Psoas muscle (tissue), 8 donors: ENCODE measurements around the gene LCT. TPM values are rescaled to one million over a fixed set of nuclear protein-coding genes. Genes with fewer than 3 reads are reported as not detected.

Source experiments
- ATAC-seq, 4 donors: fragments of 200-7000 bp; cut with Tn5 transposase; one replicate each; pipeline ENCODE4 v1.9.1; 2020; ENCODE audit warnings: moderate library complexity in 3 of 4, mild to moderate bottlenecking in 2 of 4
- DNase-seq, 2 donors: peaks; one replicate each; pipeline ENCODE4 v3.0.0-alpha.2; 2020
- H3K27ac ChIP-seq: fragments of 200-600 bp; one replicate; pipeline ENCODE4 v1.8.0; 2022
- H3K27me3 ChIP-seq, 3 donors: fragments of 200-600 bp in 1 of 3; one replicate each; pipeline versions ENCODE4 v1.6.1 to v1.8.0; 2013 to 2022; ENCODE audit warnings: low read length in 2 of 3, mild to moderate bottlenecking in 2 of 3, moderate library complexity in 1 of 3; ENCODE audit not compliant: insufficient read depth in 3 of 3
- H3K36me3 ChIP-seq, 2 donors: fragments of 200-600 bp in 1 of 2; one replicate each; pipeline versions ENCODE4 v1.6.1 to v1.8.0; 2013 to 2022; ENCODE audit warnings: low read depth in 1 of 2, mild to moderate bottlenecking in 1 of 2, moderate library complexity in 1 of 2; ENCODE audit not compliant: insufficient read depth in 1 of 2
- H3K4me1 ChIP-seq: fragments of 200-600 bp; one replicate; pipeline ENCODE4 v1.8.0; 2022
- H3K4me3 ChIP-seq: fragments of 200-600 bp; one replicate; pipeline ENCODE4 v1.8.0; 2022; ENCODE audit warnings: mild to moderate bottlenecking
- H3K9me3 ChIP-seq: fragments of 200-600 bp; one replicate; pipeline ENCODE4 v1.8.0; 2022
- CTCF ChIP-seq: fragments of 200-600 bp; IDR thresholded peaks from one replicate; pipeline ENCODE4 v1.8.0; 2022; ENCODE audit warnings: antibody characterized with exemption
- WGBS, 3 donors: extraction: QIAGEN DNeasy Blood & Tissue Kit; methylation state at CpG; one replicate each; pipeline versions ENCODE4 v1.1.6 to v1.1.7; 2013; 5-methylcytosine and 5-hydroxymethylcytosine counted together
- intact Hi-C, 2 donors: fragments of 100-400 bp; cut with DNase I; formaldehyde crosslinking; loops; one replicate each; pipeline versions ENCODE4 v1.11.0 to v1.14.2; 2022
- polyA plus RNA-seq, 3 donors: library from polyadenylated mRNA; stranded (reverse); fragments of 200-250 nt; gene quantifications; one replicate each; pipeline ENCODE4 v1.2.3, GENCODE V29; 2013
- total RNA-seq, 4 donors: library from RNA; stranded (reverse); fragmentation: NEBNext Ultra II Directional in 2 of 4; extraction: Animal tissue kit (Norgen Biotek cat#: 25700) in 2 of 4; gene quantifications; one replicate each; pipeline versions ENCODE4 v1.2.1 to v1.2.4, GENCODE V29; 2021 to 2023
- donor health status: healthy with polysubstance abuse.
- donor health status: DM: no; HTN: no; CAD: no; lungs with moderate emphysema.
- donor health status: Bipolar disorder and iron deficiency.
- donor health status: healthy.
- donor health status: DM: yes; HTN: yes; CAD: no.
- donor health status: DM: no; HTN: no; CAD: no.
- donor health status: DM: no; HTN: no; CAD: no.
- donor health status: DM: yes; HTN: yes; CAD: no.

LCT gene
- total and polyA plus RNA-seq, 7 donors = 0.01 to 0.61 (median 0.03) TPM; not detected in 3

- DNase-seq (no peak), ATAC-seq (no peak)
- Histone ChIP-seq H3K4me3 (no peak overlapping the region), H3K27ac (no peak overlapping the region), H3K4me1 (no peaks in the 10 kb centered on the region), H3K27me3 (no peaks in the 10 kb centered on the region), H3K36me3 (peaks cover 0 to 76% of the 10 kb centered on the region in 2 donors), H3K9me3 (no peaks in the 10 kb centered on the region)
- no peak for TF ChIP-seq CTCF
- intact Hi-C loops = loop anchor here in 1 of 2 donors (5.0 kb wide), 1 partner anchor 67 kb away; no protein-coding TSS in a partner anchor
- 97% methylated on average over 3 of the region's 3 CpGs for whole genome bisulfite sequencing, 3 donors
Measured at GRCh38 chr2:135849087-135849486, 12.1 kb upstream of the LCT start.

- no peak for ATAC-seq
- Histone ChIP-seq H3K27me3 (no peaks in the 10 kb centered on the region), H3K9me3 (no peaks in the 10 kb centered on the region), H3K4me1 (no peaks in the 10 kb centered on the region), H3K27ac (no peak overlapping the region), H3K36me3 (peaks cover 0 to 82% of the 10 kb centered on the region in 2 donors), H3K4me3 (no peak overlapping the region)
- no peak for DNase-seq
- intact Hi-C loops = loop anchor here in 1 of 2 donors (5.0 kb wide), 1 partner anchor 64 kb away; no protein-coding TSS in a partner anchor
- TF ChIP-seq CTCF = no peak
- WGBS, 3 donors = 88 to 95% (median 92%) methylated on average over 5 of the region's 5 CpGs
Measured at GRCh38 chr2:135845997-135846396, 9.0 kb upstream of the LCT start.

GRCh38 chr2:135845257-135845656, 8.3 kb upstream of the LCT start:
- Histone ChIP-seq H3K4me1 (peaks cover 6% of the 10 kb centered on the region), H3K9me3 (no peaks in the 10 kb centered on the region), H3K36me3 (peaks cover 0 to 80% of the 10 kb centered on the region in 2 donors), H3K4me3 (no peak overlapping the region), H3K27ac (no peak overlapping the region), H3K27me3 (no peaks in the 10 kb centered on the region)
- ATAC-seq (no peak), DNase-seq (no peak)
- 92 to 97% (median 96%) methylated on average over 3 of the region's 3 CpGs for WGBS, 3 donors
- intact Hi-C loops = loop anchor here in 1 of 2 donors (5.0 kb wide), 1 partner anchor 63 kb away; no protein-coding TSS in a partner anchor
- TF ChIP-seq CTCF = no peak

GRCh38 chr2:135844301-135844895, 7.4 kb upstream of the LCT start:
- DNase-seq = no peak
- peaks cover 13% of the 10 kb centered on the region for H3K4me1 ChIP-seq
- H3K27ac ChIP-seq = no peak overlapping the region
- no peak overlapping the region for H3K4me3 ChIP-seq
- intact Hi-C loops = no loop called here
- H3K27me3 ChIP-seq = no peaks in the 10 kb centered on the region
- no peak for TF ChIP-seq CTCF
- no peaks in the 10 kb centered on the region for H3K9me3 ChIP-seq
- no peak for ATAC-seq
- 95 to 97% (median 96%) methylated on average over 12 of the region's 12 CpGs for WGBS, 3 donors
- H3K36me3 ChIP-seq = peaks cover 0 to 73% of the 10 kb centered on the region in 2 donors

GRCh38 chr2:135843671-135844070, 6.7 kb upstream of the LCT start:
- intact Hi-C loops = no loop called here
- Histone ChIP-seq H3K36me3 (peaks cover 0 to 66% of the 10 kb centered on the region in 2 donors), H3K27me3 (no peaks in the 10 kb centered on the region), H3K4me3 (no peak overlapping the region), H3K27ac (no peak overlapping the region), H3K4me1 (peaks cover 13% of the 10 kb centered on the region), H3K9me3 (no peaks in the 10 kb centered on the region)
- WGBS, 3 donors = 92 to 97% (median 92%) methylated on average over 3 of the region's 3 CpGs
- ATAC-seq (no peak), DNase-seq (no peak)
- no peak for TF ChIP-seq CTCF
